GM19455 (cell line): ENCODE measurements around the gene PRPF6.
"Not testable (repeated sequence)": the region's sequence is repeated elsewhere in the genome, so short reads cannot be mapped to it uniquely, and the experiment has no call there.

Source experiments
- ATAC-seq: cut with Tn5 transposase; IDR thresholded peaks from one replicate; pipeline ENCODE4 v1.9.1; 2021; ENCODE audit not compliant: unreplicated experiment

The PRPF6 gene

DNA sequence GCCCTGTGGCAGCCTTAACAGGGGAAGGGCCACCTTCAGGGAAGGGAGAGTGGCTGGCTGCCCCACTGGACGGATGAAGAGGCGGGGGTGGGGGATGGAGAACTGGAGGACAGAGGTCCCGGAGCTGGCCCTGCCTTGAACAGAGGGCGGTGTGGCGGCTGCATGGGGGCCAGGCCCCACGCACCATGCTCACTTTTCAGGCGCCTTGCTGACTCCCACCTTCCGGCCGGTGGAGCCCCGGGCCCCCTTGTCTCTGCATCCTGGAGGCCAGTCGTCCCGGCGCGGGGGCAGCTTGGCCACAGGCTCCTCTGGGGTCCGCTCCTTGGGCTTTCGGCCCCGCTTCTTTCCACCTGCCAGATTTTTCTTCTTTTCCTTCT is 21.2 kb upstream of the PRPF6 start:
- no peak for ATAC-seq

DNA sequence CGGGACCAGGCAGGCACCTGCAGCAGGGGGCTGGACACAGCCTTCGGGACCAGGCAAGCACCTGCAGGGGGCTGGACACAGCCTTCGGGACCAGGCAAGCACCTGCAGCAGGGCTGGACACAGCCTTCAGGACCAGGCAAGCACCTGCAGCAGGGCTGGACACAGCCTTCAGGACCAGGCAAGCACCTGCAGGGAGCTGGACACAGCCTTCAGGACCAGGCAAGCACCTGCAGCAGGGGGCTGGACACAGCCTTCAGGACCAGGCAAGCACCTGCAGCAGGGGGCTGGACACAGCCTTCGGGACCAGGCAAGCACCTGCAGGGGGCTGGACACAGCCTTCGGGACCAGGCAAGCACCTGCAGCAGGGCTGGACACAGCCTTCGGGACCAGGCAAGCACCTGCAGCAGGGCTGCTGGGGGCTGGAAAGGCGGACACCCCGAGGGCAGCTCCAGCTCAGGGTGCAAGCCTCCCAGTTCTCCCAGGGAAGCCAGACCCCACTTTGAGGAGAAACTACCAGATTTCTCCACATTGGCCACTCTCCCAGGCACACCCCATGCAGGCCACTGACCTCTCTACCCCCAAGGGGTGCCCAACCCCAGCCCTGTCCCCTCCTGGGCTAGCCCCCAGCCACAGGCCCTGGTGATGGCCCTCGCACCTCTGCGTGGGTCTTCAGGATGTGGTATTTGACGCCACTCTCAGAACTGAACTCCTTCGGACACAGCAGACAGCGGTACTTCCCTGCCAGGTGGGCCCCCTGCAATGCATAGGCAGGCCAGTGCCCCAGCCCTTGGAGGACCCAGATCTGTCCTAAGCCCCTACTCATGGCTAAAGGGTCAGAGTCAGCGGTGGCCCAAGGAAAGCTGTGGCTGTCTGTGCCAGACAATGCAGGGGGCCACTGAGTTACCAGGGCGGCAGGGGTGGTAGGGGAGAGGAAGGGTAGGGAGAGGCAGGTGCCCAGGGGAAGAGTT is 20.0 kb upstream of the PRPF6 start:
- not testable (repeated sequence) for ATAC-seq

DNA sequence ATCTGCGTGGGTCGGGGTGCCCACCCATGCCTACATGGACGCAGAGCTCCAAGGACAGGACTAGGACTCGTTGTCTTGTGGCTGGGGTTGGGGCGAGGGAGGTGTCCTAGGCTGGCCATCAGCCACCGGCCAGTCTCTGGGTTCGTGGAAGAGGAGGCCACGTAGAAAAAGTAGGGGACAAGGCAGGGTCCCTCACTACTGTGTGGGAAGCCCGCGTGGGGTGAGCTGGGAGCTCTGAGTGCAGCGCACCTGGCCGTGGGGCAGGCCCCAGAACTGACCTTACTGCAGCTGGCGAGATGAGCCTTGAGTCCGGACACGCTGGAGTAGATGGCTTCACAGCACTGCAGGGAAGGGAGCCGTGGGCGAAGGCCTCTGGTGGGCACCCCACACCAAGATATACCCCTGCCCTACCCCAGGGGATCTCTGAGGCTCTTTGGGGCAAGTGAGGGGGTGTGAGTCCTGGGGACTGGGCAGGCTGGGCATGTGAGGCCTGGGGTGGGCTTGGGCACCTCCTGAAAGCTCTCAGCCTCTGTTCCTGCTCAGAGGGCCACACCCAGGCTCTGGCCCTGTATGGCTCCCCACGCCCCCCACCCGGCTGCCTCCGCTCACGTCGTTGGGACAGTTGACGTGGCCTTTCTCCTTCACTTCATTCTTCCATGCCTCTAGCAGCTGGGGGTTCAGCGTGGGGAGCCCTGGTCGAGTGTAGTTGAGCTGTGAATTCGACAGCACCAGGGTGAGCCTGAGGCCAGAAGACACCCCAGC is 19.1 kb upstream of the PRPF6 start:
- no peak for ATAC-seq

DNA sequence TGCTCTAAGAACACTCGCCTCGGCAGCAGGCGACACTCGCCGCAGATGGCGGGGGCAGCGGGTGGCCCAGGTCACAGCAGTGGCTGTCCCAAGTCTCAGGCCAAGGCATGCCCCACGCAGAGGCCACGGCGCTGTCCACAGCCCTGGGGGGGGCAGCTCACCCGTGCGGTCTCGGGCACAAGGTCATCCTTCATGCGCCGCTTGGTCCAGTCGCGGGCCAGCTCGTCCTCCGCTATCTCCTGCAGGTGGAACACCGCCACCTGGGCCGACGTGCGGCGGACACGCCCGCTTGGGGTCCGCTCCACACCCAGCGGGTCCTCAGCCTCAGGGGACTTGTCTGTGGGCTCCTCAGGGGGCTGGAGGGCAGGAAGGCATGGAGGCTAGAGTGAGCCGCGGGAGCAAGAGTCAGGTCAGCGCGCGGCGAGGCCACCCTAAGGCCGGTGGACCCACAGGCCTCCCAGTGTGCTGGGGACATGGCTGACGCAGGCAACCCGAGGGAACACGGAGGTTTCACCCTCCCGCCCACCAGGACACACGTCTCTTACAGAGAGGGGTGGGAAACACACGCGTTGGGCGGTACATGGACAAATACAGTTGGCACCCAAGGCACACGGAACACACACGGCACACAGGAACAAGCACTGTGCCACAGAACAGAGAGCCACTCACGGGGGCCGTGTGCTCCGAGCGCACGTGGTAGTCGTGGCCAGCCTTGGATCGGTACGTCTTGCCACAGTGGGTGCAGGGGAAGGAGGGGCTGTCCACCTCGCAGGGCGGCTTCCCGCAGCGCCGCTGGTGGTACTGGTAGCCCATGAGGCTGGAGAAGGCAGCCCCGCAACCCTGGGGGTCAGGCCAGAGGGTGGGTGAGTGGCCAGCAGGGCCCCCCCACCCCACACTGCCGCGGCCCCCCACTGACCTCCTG is 18.2 kb upstream of the PRPF6 start:
- ATAC-seq: no peak

DNA sequence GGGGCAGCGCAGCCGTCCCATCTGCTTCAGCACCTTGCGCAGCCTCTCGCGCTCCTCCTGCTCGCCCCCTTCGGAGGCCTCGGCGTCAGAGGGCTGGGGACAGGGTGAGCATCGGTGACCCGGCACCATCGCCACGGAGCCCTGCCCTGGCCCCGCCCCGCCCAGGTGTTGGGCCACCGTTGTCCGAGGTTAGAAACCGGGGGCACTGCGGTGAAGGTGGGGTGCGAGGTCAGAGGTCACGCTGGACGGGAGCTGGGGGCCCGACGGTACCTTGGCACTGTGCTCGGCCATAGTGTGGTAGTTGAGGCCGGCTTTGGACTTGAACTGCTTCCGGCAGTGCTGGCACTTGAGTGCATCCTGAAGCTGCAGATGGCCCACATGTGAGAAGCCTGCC is 17.6 kb upstream of the PRPF6 start:
- ATAC-seq: no peak

DNA sequence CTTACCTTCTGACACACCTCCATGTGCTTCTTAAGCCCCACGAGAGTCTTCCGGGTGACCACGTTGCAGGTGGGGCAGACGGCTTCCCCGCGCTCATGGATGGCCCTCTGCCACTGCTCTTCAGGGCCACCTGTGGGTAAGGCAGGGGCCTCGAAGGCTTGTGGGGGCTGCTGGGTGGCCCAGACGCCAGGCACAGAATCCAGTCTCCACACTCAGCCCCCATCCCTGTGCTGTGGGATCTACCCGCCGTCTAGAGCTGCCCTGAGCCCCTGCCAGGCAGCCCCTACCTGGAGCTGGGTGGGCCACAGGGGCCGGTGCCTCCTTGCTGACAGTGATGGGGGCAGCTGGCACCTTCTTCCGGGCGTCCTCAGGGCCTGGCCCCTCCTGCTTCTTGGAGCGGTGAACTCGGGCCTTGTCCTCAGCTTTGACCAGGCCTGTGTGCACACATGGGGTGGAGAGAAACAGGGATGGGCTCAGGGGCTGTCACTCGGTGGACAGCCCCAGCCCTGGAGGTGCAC is 17.1 kb upstream of the PRPF6 start:
- ATAC-seq: no peak

DNA sequence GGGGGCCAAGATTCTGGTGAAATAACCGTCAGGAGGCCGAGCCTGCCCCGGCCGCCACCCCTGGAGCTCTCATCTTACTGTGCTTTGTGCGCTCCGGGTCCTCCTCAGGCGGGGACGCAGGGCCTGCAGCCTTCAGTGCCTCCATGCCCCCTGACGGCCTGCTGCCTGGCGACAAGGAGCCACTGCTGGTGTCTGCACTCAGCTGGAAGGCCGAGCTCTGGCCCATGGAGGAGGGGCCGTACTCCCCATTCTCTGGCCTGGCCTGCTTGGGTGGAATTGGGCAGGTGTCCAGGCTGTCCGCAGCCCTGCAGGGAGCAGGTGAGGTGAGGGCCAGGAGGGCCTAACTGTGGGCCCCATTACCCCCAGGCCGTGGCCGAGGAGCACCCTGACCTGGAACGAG is 16.5 kb upstream of the PRPF6 start:
- ATAC-seq: no peak

DNA sequence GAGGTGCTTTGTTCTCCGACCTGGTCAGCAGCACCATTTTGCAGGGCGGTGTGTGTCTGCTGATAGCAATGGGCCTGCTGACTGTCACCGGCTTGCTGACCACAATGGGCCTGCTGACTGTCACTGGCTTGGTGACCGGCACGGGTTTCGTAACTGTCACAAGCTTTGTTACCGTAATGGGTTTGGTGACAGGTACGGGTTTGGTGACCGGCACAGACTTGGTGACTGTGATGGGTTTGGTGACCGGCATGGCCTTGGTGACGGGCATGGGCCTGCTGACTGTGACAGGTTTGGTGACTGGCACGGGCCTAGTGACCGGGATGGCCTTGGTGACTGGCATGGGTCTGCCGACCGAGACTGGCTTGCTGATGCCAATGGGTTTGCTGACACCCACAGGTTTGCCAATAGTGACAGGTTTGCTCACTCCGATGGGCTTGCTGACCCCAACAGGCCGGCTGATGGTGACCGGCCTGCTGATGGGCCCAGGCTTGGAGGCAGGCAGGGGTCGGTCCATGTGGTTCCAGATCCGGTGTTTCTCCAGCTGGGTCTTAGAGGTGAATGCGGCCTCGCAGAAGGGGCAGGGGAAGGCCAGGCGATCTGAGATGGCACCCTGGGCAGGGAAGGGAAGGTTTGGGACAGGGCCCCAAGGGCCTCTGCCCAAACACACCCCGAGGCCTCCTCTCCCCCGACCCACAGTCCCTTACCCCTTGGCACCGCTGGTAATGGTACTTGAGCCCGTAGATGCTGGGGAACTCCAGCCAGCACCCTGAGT is 14.6 kb upstream of the PRPF6 start:
- ATAC-seq: no peak

DNA sequence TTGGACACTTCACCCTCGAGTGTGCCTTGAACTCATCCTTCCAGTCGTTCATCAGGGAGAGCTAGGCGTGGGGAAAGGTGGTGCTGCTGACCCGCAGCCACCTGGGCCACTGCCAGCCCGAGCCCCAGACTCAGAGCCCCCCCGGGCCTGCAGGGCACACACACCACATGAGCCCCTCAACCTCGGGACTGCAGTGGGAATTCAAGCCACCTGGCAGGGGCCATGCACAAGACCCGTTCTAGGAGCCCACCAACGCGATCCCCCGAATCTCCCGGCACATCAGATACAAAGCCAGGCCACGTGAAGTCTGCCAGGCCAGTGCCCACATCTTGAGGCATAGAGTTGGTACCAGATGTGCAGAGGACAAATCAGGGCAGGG is 14.0 kb upstream of the PRPF6 start:
- ATAC-seq: no peak

DNA sequence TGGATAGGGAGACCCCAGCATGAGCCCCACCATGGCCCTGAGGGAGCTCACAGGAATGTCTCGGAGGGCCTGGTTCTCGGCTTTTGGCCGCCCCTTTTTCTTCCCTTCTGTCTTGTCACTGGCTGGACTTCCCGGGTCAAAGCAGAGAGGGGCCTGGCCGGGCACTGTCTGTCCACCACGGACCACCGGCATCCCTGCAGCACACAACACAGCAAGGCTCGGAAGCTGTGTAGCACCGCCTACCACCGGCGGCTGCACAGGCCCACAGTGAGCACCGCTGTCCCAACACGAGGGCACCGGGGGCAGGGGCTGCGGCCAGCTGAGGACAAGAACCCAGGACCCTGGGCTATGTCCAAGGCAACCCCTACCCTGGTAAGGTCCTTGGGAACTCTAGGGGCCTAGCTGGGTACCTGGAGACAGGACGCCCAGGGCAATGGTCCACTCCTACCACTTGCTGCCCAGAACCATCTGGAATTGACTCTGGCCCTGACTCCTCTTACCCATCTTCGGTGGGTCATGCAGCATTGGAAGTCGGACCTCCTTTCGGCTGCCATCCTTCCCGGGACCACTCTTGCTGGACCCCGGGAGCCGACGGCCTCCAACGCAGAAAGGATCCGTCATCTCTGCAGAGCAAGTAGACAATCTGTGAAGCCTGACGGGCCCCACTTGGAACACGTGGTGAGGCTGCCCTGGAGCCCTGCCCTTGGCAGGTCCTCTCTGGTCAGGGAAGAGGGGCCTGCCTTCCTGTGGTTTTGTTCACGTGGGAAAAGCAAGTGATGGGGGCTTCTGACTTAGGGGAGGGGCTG is 13.4 kb upstream of the PRPF6 start:
- ATAC-seq: no peak

DNA sequence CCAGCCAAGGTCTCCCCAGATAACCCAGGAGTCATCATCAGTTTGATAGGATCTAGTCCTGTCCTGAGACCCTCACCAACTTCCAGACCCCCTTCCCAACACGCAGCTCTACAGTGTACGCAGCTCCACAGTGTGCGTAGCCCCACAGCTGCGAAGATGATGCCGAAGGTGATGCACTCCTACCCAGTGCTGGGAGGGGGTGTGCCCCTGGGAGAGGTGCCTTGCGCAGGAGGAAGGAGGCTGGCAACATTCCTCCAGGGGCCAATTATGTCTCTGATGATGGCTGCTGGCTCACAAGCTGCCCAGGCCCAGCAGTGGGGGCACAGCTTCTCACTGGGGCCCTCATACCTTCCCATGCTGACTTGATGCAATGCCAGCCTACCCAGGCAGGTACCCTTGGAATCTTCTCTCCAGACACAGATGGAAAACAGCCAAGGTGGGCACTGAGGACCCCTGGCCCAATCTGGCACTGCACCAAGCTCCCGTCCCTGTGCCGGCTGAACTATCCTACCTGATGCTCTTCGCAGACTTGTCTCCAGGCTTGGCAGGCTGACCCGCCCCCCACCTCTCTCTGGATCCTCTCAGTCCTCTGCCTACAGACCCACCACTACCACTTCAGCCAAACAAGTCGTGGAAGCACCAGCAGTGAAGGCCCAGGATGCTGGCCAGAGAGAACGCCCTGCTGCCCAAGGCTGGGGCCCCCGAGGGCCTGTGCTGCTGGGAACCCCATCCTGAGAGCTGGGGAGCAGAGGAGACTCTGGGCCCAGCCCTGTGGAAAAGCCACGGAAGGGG is 12.6 kb upstream of the PRPF6 start:
- no peak for ATAC-seq

DNA sequence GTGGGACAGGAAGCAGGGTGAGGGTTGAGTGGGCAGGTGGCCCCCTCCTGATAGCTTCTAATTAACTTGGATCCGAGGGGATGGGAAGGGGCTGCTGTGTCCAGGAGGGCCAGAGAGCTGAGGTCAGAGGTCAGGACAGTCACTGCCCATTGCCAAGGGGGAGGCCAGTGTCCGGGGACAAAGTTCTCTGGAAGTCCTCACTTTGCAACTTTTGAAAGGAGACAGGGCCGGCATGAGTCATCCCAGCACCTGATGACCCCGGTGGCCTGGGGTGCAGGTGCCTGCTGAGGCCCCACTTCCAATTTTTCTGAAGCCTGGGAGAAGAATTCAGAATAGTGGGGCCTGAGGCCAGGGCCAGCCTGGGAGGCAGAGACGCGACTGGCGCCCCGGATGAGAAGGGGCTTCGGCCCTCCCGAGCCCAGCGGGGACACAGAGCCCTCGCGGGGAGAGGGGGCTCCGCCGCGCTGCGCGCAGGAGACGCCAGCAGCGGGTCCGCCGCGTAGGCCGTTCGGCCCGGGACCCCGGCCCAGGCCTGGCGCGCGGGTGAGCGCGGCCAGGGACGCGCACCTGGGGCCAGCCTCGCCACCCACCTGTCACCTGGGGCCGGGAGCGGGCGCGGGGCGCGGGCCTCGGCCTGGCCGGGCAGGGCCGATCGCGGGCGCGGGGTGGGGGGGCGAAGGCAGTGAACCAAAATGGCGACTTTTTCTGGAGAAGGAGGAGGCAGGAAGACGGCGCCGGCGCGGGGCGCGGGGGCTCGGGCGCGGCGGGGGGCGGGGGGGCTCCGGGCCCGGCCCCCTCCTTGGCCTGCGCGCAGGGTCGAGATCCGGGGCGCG is 11.8 kb upstream of the PRPF6 start:
- ATAC-seq: no peak

DNA sequence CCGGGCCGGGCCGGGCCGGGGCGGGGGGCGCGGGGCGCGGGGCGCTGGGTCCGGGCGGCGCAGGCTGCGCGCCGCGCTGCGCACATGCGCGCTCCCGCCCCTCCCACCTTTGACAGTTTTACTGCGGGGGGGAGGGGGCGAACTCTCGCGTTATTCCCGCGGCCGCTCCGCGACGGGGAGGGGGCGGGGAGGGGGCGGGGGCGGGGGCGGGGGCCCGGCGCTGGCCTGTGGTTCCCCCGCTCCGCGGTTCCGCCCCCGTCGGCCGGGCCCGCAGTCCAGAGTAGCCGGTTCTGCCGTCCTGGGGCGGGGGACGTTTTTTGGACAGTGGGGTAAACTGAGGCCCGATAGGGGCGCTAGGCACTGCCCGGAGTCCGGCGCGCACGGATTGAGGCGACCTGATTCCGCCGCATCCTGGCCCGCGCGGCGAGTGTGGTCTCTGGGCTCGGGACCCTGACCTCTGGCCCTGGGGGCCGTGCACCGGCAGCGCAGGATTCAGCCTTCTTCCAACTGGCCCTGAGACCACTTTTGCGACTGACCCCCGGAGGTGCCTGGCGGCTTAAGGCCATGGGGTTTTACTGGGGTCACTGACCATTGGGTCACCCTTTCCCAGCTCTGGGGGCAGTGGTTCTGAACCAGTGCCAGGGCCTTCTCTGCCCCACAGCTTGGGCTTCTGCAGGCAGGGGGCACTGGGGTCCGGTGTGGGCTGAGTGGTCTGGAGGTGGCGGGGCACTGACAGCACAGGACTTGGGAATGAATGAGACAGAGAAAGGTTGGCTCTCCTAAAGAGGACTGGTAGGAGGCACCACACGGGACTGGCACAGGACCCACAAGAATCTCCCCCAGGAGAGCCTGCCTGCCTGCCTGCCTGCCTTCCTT is 10.9 kb upstream of the PRPF6 start, which contains the start of gene ZNF512B:
Gene ZNF512B (minus strand): TSS at position 93 of the 876 bp plus-strand sequence. CDS start 1,980 bp downstream, outside the sequence.
- no peak for ATAC-seq

DNA sequence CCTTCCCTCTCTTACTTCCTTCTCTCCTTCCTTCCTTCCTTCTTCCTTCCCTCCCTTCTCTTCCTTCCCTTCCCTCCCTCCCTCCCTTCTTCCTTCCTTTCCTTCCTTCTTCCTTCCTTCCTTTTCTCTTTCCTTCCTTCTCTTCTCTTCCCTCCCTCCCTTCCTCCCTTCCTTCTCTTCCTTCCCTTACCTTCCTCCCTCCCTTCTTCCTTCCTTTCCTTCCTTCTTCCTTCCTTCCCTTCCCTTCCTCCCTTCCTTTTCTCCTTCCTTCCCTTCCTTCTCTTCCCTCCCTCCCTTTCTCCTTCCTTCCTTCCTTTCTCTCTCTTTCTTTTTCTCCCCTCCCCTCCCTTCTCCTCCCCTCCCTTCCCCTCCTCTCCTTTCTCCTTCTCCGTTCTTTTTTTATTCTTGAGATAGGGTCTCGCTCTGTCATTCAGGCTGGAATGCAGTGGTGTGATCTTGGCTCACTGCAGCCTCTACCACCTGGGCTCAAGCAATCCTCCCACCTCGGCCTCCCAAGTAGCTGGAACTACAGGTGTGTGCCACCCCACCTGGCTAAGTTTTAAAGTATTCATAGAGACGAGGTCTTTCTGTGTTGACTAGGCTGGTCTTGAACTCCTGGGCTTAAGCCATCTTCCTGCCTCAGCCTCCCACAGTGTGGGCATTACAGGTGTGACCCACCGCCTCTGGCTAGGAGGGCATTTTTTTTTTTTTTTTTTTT is 10.1 kb upstream of the PRPF6 start:
- no peak for ATAC-seq

DNA sequence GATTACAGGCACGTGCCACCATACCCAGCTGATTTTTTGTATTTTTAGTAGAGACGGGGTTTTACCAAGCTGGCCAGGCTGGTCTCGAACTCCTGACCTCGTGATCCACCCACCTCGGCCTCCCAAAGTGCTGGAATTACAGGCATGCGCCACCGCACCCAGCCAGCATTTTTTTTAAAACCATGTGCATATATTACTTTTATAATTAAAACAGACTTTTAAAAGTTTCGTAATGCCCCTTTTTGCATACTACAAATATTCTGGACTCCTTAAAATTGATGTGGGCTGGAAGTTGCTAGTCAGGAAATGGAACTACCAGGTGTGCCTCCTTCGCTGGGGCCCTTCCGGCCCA is 9.0 kb upstream of the PRPF6 start:
- not testable (repeated sequence) for ATAC-seq
